ENCODE results near the gene PHYKPL. TPM values are rescaled to one million over a fixed set of nuclear protein-coding genes. Genes with fewer than 3 reads are reported as not detected.

The PHYKPL gene
- total and polyA plus RNA-seq, 2 donors (not counting 3 experiments of a cell fraction or from before 2014, with no cell fraction given): 71.7 to 81.7 TPM

- CTCF ChIA-PET: no interaction called here
- POLR2A ChIA-PET: no interaction called here
- H3K36me3 ChIP-seq (ENCODE audit: control insufficient read depth in 2 of 2, extremely low read depth in 1 of 2, insufficient read depth in 2 of 2, low read length in 2 of 2): no peaks in the 10 kb centered on the region
- no peak overlapping the region for H3K9ac ChIP-seq (replicated peaks; ENCODE audit: extremely low read depth, insufficient read depth, low read length)
- TF ChIP-seq MAX (IDR thresholded peaks at IDR 0.05; ENCODE audit: insufficient read depth, insufficient read length): no peak
- TF ChIP-seq POLR2AphosphoS5 (IDR thresholded peaks at IDR 0.05; ENCODE audit: insufficient read depth, low read depth, low read length): no peak
- no peak for TF ChIP-seq FOS (IDR thresholded peaks at IDR 0.05; ENCODE audit: borderline replicate concordance, insufficient read depth, low read length)
- TF ChIP-seq MYC (IDR thresholded peaks at IDR 0.05; ENCODE audit: low read depth, low read length): no peak
- dilution Hi-C loops (cut with MboI; ENCODE audit: extremely low pct_ligation_motif_present, low sequenced_read_pairs) (no loop called here), intact Hi-C loops (cut with micrococcal nuclease) (no loop called here)
- H3K4me3 ChIP-seq (replicated peaks in 1 of 3; ENCODE audit: insufficient read depth in 1 of 3, low read depth in 1 of 3, low read length in 3 of 3): no peak overlapping the region
- FAIRE-seq (no peak), DNase-seq (ENCODE audit: low read depth, low spot score) (no peak)
- no peak overlapping the region for H3K27ac ChIP-seq (ENCODE audit: insufficient read depth, low read depth, low read length)
- H3K9me3 ChIP-seq (replicated peaks; ENCODE audit: control insufficient read depth, insufficient read depth, low read length): no peaks in the 10 kb centered on the region
- no peaks in the 10 kb centered on the region for H3K27me3 ChIP-seq (ENCODE audit: control insufficient read depth in 2 of 2, insufficient read depth in 2 of 2, low read length in 2 of 2)
- no peaks in the 10 kb centered on the region for H3K4me1 ChIP-seq (ENCODE audit: control insufficient read depth, extremely low read depth, insufficient read depth, low read length)
- no peaks in the 10 kb centered on the region for H3K79me2 ChIP-seq (ENCODE audit: control insufficient read depth, insufficient read depth, low read length)
- no peaks in the 10 kb centered on the region for H3K9me1 ChIP-seq (replicated peaks; ENCODE audit: control insufficient read depth, extremely low read depth, insufficient read depth, low read length)
- H4K20me1 ChIP-seq (replicated peaks; ENCODE audit: control insufficient read depth, extremely low read depth, insufficient read depth, low read length): no peaks in the 10 kb centered on the region
- no peak overlapping the region for H3K4me2 ChIP-seq (ENCODE audit: insufficient read depth, low read length)
- H2AFZ ChIP-seq (ENCODE audit: low read depth, low read length): no peak overlapping the region
- BruUV-seq (replicated peaks): no TSS peak
Measured at GRCh38 chr5:178271726-178272479, 39.3 kb upstream of the PHYKPL start.

- H2AFZ ChIP-seq (ENCODE audit: low read depth, low read length): no peak overlapping the region
- no peaks in the 10 kb centered on the region for H3K27me3 ChIP-seq (ENCODE audit: control insufficient read depth in 2 of 2, insufficient read depth in 2 of 2, low read length in 2 of 2)
- POLR2A ChIA-PET: no interaction called here
- no peaks in the 10 kb centered on the region for H3K9me1 ChIP-seq (replicated peaks; ENCODE audit: control insufficient read depth, extremely low read depth, insufficient read depth, low read length)
- CTCF ChIA-PET: no interaction called here
- no peaks in the 10 kb centered on the region for H3K9me3 ChIP-seq (replicated peaks; ENCODE audit: control insufficient read depth, insufficient read depth, low read length)
- intact Hi-C loops (cut with micrococcal nuclease) (no loop called here), dilution Hi-C loops (cut with MboI; ENCODE audit: extremely low pct_ligation_motif_present, low sequenced_read_pairs) (no loop called here)
- no peak overlapping the region for H3K4me2 ChIP-seq (ENCODE audit: insufficient read depth, low read length)
- no peak for FAIRE-seq
- H3K4me3 ChIP-seq (replicated peaks in 1 of 3; ENCODE audit: insufficient read depth in 1 of 3, low read depth in 1 of 3, low read length in 3 of 3): no peak overlapping the region
- H3K79me2 ChIP-seq (ENCODE audit: control insufficient read depth, insufficient read depth, low read length): no peaks in the 10 kb centered on the region
- TF ChIP-seq MAX (IDR thresholded peaks at IDR 0.05; ENCODE audit: insufficient read depth, insufficient read length) (no peak), POLR2AphosphoS5 (IDR thresholded peaks at IDR 0.05; ENCODE audit: insufficient read depth, low read depth, low read length) (no peak), GATA2 (IDR thresholded peaks at IDR 0.05; ENCODE audit: insufficient read depth, insufficient read length, low read depth, low read length) (no peak), CTCF (IDR thresholded peaks at IDR 0.05; ENCODE audit: extremely low read depth in 1 of 2, insufficient read depth in 1 of 2, low read depth in 1 of 2, low read length in 2 of 2) (no peak), POLR2A (IDR thresholded peaks at IDR 0.05; ENCODE audit: low read depth, low read length) (no peak), EZH2 (IDR thresholded peaks at IDR 0.05; ENCODE audit: borderline replicate concordance, low read depth, low read length, severe bottlenecking) (no peak), FOS (IDR thresholded peaks at IDR 0.05; ENCODE audit: borderline replicate concordance, insufficient read depth, low read length) (no peak), MYC (IDR thresholded peaks at IDR 0.05; ENCODE audit: low read depth, low read length) (no peak), JUN (IDR thresholded peaks at IDR 0.05; ENCODE audit: borderline replicate concordance, insufficient read depth, insufficient read length, low read depth) (no peak)
- H4K20me1 ChIP-seq (replicated peaks; ENCODE audit: control insufficient read depth, extremely low read depth, insufficient read depth, low read length): no peaks in the 10 kb centered on the region
- no peak for DNase-seq (ENCODE audit: low read depth, low spot score)
- no peaks in the 10 kb centered on the region for H3K36me3 ChIP-seq (ENCODE audit: control insufficient read depth in 2 of 2, extremely low read depth in 1 of 2, insufficient read depth in 2 of 2, low read length in 2 of 2)
- no TSS peak for BruUV-seq (replicated peaks)
- no peak overlapping the region for H3K27ac ChIP-seq (ENCODE audit: insufficient read depth, low read depth, low read length)
- H3K9ac ChIP-seq (replicated peaks; ENCODE audit: extremely low read depth, insufficient read depth, low read length): no peak overlapping the region
- H3K4me1 ChIP-seq (ENCODE audit: control insufficient read depth, extremely low read depth, insufficient read depth, low read length): no peaks in the 10 kb centered on the region
Measured at GRCh38 chr5:178271231-178271630, 38.6 kb upstream of the PHYKPL start.
